H1 (cell line): ENCODE data around the gene WLS. TPM values are rescaled to one million over a fixed set of nuclear protein-coding genes. Genes with fewer than 3 reads are reported as not detected.

Experiments
- CTCF ChIA-PET: fragments of 300-600 bp; sonication (Branson Sonifier 250); formaldehyde crosslinking; loops from one replicate; lab custom pipeline; 2021; ENCODE audit not compliant: partially characterized antibody; lab: Charles Lee
- POLR2A ChIA-PET: fragments of 300-600 bp; sonication (Branson Sonifier 250); formaldehyde crosslinking; loops from one replicate; lab custom pipeline; 2021; ENCODE audit warnings: inconsistent platforms; ENCODE audit not compliant: partially characterized antibody; lab: Charles Lee
- DNase-seq, 2 experiments: peaks; one replicate each; pipeline versions ENCODE4 v3.0.0 to v3.0.0-alpha.2; 2010 to 2022; ENCODE audit warnings: low spot score in 2 of 2, low read depth in 1 of 2, mixed read lengths in 1 of 2
- FAIRE-seq: peaks from 2 replicates; lab custom pipeline; 2011; peaks lifted over from hg19 to GRCh38; lab: Jason Lieb, UNC
- H2AFZ ChIP-seq: 2 replicates; pipeline ENCODE4 v1.8.1; 2012; ENCODE audit warnings: low read length, inconsistent platforms
- H2AK5ac ChIP-seq: 2 replicates; pipeline ENCODE4 v1.6.1; 2013; ENCODE audit warnings: low read depth, low read length
- H2BK120ac ChIP-seq: replicated peaks from 2 replicates; pipeline ENCODE3; 2013; ENCODE audit warnings: low read depth, low read length, inconsistent platforms
- H2BK12ac ChIP-seq: 2 replicates; pipeline ENCODE4 v1.6.1; 2013; ENCODE audit warnings: low read depth, low read length
- H2BK15ac ChIP-seq: 2 replicates; pipeline ENCODE4 v1.6.1; 2013; ENCODE audit warnings: low read length
- H2BK20ac ChIP-seq: 2 replicates; pipeline ENCODE4 v1.6.1; 2013; ENCODE audit warnings: low read length
- H2BK5ac ChIP-seq: 2 replicates; pipeline ENCODE4 v1.6.1; 2013; ENCODE audit warnings: low read depth, low read length
- H3K14ac ChIP-seq: 2 replicates; pipeline ENCODE4 v1.6.1; 2013; ENCODE audit warnings: inconsistent platforms; ENCODE audit not compliant: insufficient read length
- H3K18ac ChIP-seq: 2 replicates; pipeline ENCODE4 v1.6.1; 2013; ENCODE audit warnings: low read length; ENCODE audit errors: extremely low read depth
- H3K23ac ChIP-seq: 2 replicates; pipeline ENCODE4 v1.6.1; 2013; ENCODE audit warnings: inconsistent platforms; ENCODE audit not compliant: insufficient read length
- H3K23me2 ChIP-seq: 2 replicates; pipeline ENCODE4 v1.6.1; 2013; ENCODE audit warnings: low read depth, low read length
- H3K27ac ChIP-seq: 2 replicates; pipeline ENCODE4 v1.6.1; 2011; ENCODE audit warnings: low read depth, low read length, inconsistent platforms
- H3K27me3 ChIP-seq, 4 experiments: replicated peaks in 1 of 4; 1 replicate in 1 of 4; 2 replicates in 3 of 4; pipeline versions ENCODE4 v1.6.1 to v1.8.1; 2011 to 2013; ENCODE audit warnings: low read length in 3 of 4, mild to moderate bottlenecking in 3 of 4, inconsistent platforms in 2 of 4, mixed read lengths in 2 of 4, moderate library complexity in 1 of 4; ENCODE audit not compliant: control insufficient read depth in 3 of 4, insufficient read depth in 3 of 4; ENCODE audit errors: extremely low read depth in 1 of 4
- H3K36me3 ChIP-seq, 4 experiments: 2 replicates each; pipeline versions ENCODE4 v1.6.1 to v1.8.1; 2011 to 2013; ENCODE audit warnings: mild to moderate bottlenecking in 4 of 4, low read length in 3 of 4, moderate library complexity in 2 of 4, control low read depth in 1 of 4, inconsistent platforms in 1 of 4; ENCODE audit not compliant: insufficient read depth in 4 of 4, control insufficient read depth in 2 of 4
- H3K4ac ChIP-seq: replicated peaks from 2 replicates; pipeline ENCODE3; 2013; ENCODE audit warnings: low read length, low read depth, mixed read lengths, inconsistent platforms; ENCODE audit not compliant: insufficient read length
- H3K4me1 ChIP-seq, 4 experiments: replicated peaks in 1 of 4; 1 replicate in 1 of 4; 2 replicates in 3 of 4; pipeline versions ENCODE4 v1.6.1 to v1.8.1; 2011 to 2013; ENCODE audit warnings: low read length in 3 of 4, inconsistent platforms in 2 of 4, mixed read lengths in 1 of 4; ENCODE audit not compliant: insufficient read depth in 4 of 4, control insufficient read depth in 3 of 4
- H3K4me2 ChIP-seq, 2 experiments: 2 replicates each; pipeline versions ENCODE4 v1.6.1 to v1.8.1; 2011 to 2013; ENCODE audit warnings: low read depth in 2 of 2, low read length in 2 of 2, control low read depth in 1 of 2, inconsistent platforms in 1 of 2, mild to moderate bottlenecking in 1 of 2; ENCODE audit not compliant: insufficient read depth in 1 of 2
- H3K4me3 ChIP-seq, 4 experiments: fragments of 200-600, 300-600 bp in 1 of 4; sonication (generic), shearing (Covaris generic), sonication (Bioruptor Twin) in 1 of 4; 2 replicates each; pipeline versions ENCODE4 v1.5.1 to v1.8.1; 2011 to 2016; ENCODE audit warnings: low read length in 4 of 4, low read depth in 3 of 4, control low read depth in 2 of 4, inconsistent platforms in 2 of 4, mild to moderate bottlenecking in 2 of 4, mixed read lengths in 1 of 4, moderate library complexity in 1 of 4; ENCODE audit not compliant: insufficient read depth in 2 of 4; ENCODE audit errors: extremely low read depth in 1 of 4
- H3K56ac ChIP-seq: replicated peaks from 2 replicates; pipeline ENCODE3; 2013; ENCODE audit warnings: low read depth, mild to moderate bottlenecking, mixed read lengths, low read length, inconsistent platforms; ENCODE audit not compliant: insufficient read length
- H3K79me1 ChIP-seq: 2 replicates; pipeline ENCODE4 v1.6.1; 2013; ENCODE audit warnings: low read depth, low read length, control low read depth
- H3K79me2 ChIP-seq, 2 experiments: 2 replicates each; pipeline versions ENCODE4 v1.6.1 to v1.8.1; 2012 to 2013; ENCODE audit warnings: low read length in 2 of 2, mild to moderate bottlenecking in 2 of 2, inconsistent platforms in 1 of 2; ENCODE audit not compliant: insufficient read depth in 2 of 2, control insufficient read depth in 1 of 2
- H3K9ac ChIP-seq, 4 experiments: replicated peaks in 1 of 4; 1 replicate in 1 of 4; 2 replicates in 3 of 4; pipeline versions ENCODE4 v1.6.1 to v1.8.1; 2011 to 2013; ENCODE audit warnings: low read depth in 3 of 4, low read length in 3 of 4, control low read depth in 2 of 4, mild to moderate bottlenecking in 2 of 4, moderate library complexity in 2 of 4, inconsistent platforms in 1 of 4; ENCODE audit errors: extremely low read depth in 1 of 4
- H3K9me3 ChIP-seq, 2 experiments: 2 replicates each; pipeline versions ENCODE4 v1.6.1 to v1.8.1; 2012 to 2013; ENCODE audit warnings: mild to moderate bottlenecking in 2 of 2, moderate library complexity in 2 of 2, control low read depth in 1 of 2, inconsistent platforms in 1 of 2, low read depth in 1 of 2, low read length in 1 of 2, mixed read lengths in 1 of 2; ENCODE audit not compliant: insufficient read depth in 2 of 2
- H4K20me1 ChIP-seq, 2 experiments: replicated peaks in 1 of 2; 2 replicates each; pipeline versions ENCODE3 to v1.8.1; 2011 to 2013; ENCODE audit warnings: inconsistent platforms in 2 of 2, low read length in 2 of 2, mild to moderate bottlenecking in 1 of 2; ENCODE audit not compliant: insufficient read depth in 2 of 2, control insufficient read depth in 1 of 2
- H4K5ac ChIP-seq: 2 replicates; pipeline ENCODE4 v1.6.1; 2013; ENCODE audit warnings: low read length, low read depth, mixed read lengths, inconsistent platforms; ENCODE audit not compliant: insufficient read length
- H4K8ac ChIP-seq: 2 replicates; pipeline ENCODE4 v1.8.0; 2013; ENCODE audit warnings: mild to moderate bottlenecking, moderate library complexity, low read length, inconsistent platforms; ENCODE audit not compliant: insufficient read depth; ENCODE audit errors: extremely low read depth
- H4K91ac ChIP-seq: replicated peaks from 2 replicates; pipeline ENCODE3; 2013; ENCODE audit warnings: low read length, mixed read lengths, inconsistent platforms; ENCODE audit not compliant: insufficient read length
- ASH2L ChIP-seq: fragments of 200-600, 300-600 bp; sonication (generic); IDR thresholded peaks from one replicate; pipeline ENCODE4 v1.7.1; 2017; ENCODE audit warnings: low read length
- BACH1 ChIP-seq: IDR thresholded peaks from 2 replicates; pipeline ENCODE4 v1.6.1; 2012; ENCODE audit warnings: low read length, improper control_type of control experiment
- BRCA1 ChIP-seq: IDR thresholded peaks from 2 replicates; pipeline ENCODE4 v1.6.1; 2012; ENCODE audit warnings: low read depth, low read length, improper control_type of control experiment
- CHD2 ChIP-seq: IDR thresholded peaks from 2 replicates; pipeline ENCODE4 v1.6.1; 2012; ENCODE audit warnings: low read length, improper control_type of control experiment
- GTF2F1 ChIP-seq: IDR thresholded peaks from 2 replicates; pipeline ENCODE4 v1.6.1; 2012; ENCODE audit warnings: low read depth, low read length, improper control_type of control experiment, borderline replicate concordance
- MAX ChIP-seq: IDR thresholded peaks from 2 replicates; pipeline ENCODE4 v1.6.1; 2012; ENCODE audit warnings: inconsistent platforms
- NRF1 ChIP-seq: IDR thresholded peaks from 2 replicates; pipeline ENCODE4 v1.6.1; 2011; ENCODE audit warnings: mild to moderate bottlenecking, low read depth, low read length, improper control_type of control experiment
- SIN3A ChIP-seq, 2 experiments: IDR thresholded peaks in 1 of 2; conservative IDR thresholded peaks in 1 of 2; 2 replicates each; pipeline ENCODE4 v1.6.1; 2011 to 2012; ENCODE audit warnings: low read length in 2 of 2, improper control_type of control experiment in 1 of 2, low read depth in 1 of 2, mild to moderate bottlenecking in 1 of 2
- SP2 ChIP-seq: IDR thresholded peaks from 2 replicates; pipeline ENCODE4 v1.6.1; 2012; ENCODE audit warnings: mild to moderate bottlenecking, low read length, inconsistent platforms
- SP4 ChIP-seq: IDR thresholded peaks from 2 replicates; pipeline ENCODE4 v1.6.1; 2012; ENCODE audit warnings: low read length, inconsistent platforms
- SRF ChIP-seq: IDR thresholded peaks from 2 replicates; pipeline ENCODE4 v1.6.1; 2011; ENCODE audit warnings: mild to moderate bottlenecking, low read depth, low read length, moderate library complexity
- YY1 ChIP-seq: IDR thresholded peaks from 2 replicates; pipeline ENCODE4 v1.6.1; 2011; ENCODE audit warnings: low read depth, mild to moderate bottlenecking, low read length
- polyA plus RNA-seq, 7 experiments: library from polyadenylated mRNA; depleted of rRNA in 3 of 7; stranded (reverse) in 5 of 7; unstranded in 2 of 7; fragments of >200 nt in 5 of 7; fragments of 200-250 nt in 2 of 7; gene quantifications; 1 replicate in 5 of 7; 2 replicates in 1 of 7; 4 replicates in 1 of 7; pipeline versions ENCODE4 v1.2.1 to v1.2.3, GENCODE V29; 2011 to 2013; ENCODE audit warnings: missing spikeins in 2 of 7, mixed read lengths in 2 of 7
- total RNA-seq: library from RNA; stranded (reverse); fragmentation: NEBNext Ultra II Directional; extraction: Animal tissue kit (Norgen Biotek cat#: 25700); gene quantifications from 2 replicates; pipeline ENCODE4 v1.2.1, GENCODE V29; 2021
- TF ChIP-seq, protein P1 (sequence below): IDR thresholded peaks from 2 replicates; pipeline ENCODE4 v1.6.1; 2012; ENCODE audit warnings: inconsistent platforms

Gene WLS
- total and polyA plus RNA-seq, 2 of the 8 experiments (the other 6 are each of a cell fraction or from before 2014, with no cell fraction given): 1.2 to 2.7 TPM

DNA sequence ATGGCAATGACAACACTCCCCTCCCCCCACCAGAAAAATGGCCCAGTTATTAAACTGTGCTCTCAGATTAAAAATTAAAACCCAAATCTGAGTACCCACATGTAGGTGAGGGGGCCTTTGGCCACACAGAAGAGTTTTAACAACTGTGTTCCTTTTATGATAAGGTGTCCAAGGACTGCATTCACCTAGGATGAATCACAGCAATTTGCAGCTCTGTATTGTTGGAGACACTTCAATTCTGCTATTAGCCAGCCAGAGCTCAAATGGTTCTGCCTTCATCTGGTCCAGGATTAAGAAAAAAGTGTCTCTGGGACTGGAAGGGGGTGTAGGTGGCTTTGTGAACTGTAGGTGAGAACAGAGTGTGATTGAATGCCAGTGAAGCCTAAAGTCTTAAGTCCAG, 138.6 kb downstream of the WLS start:
- no peak overlapping the region for H2BK120ac ChIP-seq
- no peak overlapping the region for H3K4ac ChIP-seq
- no peak overlapping the region for H3K23ac ChIP-seq
- no peak overlapping the region for H2AK5ac ChIP-seq
- H2AFZ ChIP-seq: no peak overlapping the region
- no peak overlapping the region for H3K18ac ChIP-seq
- no peaks in the 10 kb centered on the region for H3K79me2 ChIP-seq
- DNase-seq: no peak
- no peaks in the 10 kb centered on the region for H3K4me1 ChIP-seq
- no peaks in the 10 kb centered on the region for H3K79me1 ChIP-seq
- no peaks in the 10 kb centered on the region for H4K20me1 ChIP-seq
- no peaks in the 10 kb centered on the region for H3K36me3 ChIP-seq
- TF ChIP-seq SRF (no peak), MAX (no peak), SP4 (no peak), ASH2L (no peak), SIN3A (conservative IDR thresholded peaks at IDR 0.05 in 1 of 2, IDR thresholded peaks at IDR 0.05 in 1 of 2; ENCODE audit: low read depth in 1 of 2, low read length in 2 of 2) (no peak), BACH1 (no peak), NRF1 (no peak), SP2 (no peak), CHD2 (no peak), BRCA1 (no peak), GTF2F1 (no peak), YY1 (no peak)
- TF ChIP-seq, protein P1, sequence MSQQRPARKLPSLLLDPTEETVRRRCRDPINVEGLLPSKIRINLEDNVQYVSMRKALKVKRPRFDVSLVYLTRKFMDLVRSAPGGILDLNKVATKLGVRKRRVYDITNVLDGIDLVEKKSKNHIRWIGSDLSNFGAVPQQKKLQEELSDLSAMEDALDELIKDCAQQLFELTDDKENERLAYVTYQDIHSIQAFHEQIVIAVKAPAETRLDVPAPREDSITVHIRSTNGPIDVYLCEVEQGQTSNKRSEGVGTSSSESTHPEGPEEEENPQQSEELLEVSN: no peak
- no peak overlapping the region for H3K4me3 ChIP-seq
- H3K9ac ChIP-seq: no peak overlapping the region
- H4K5ac ChIP-seq: no peak overlapping the region
- ChIA-PET POLR2A (no interaction called here), CTCF (interaction anchor here (0.7 to 2.9 kb wide), 8 partner anchors 8 to 558 kb away, joined by 3 to 17 read pairs (median 4); no protein-coding TSS in a partner anchor)
- no peak overlapping the region for H4K91ac ChIP-seq
- H3K56ac ChIP-seq: no peak overlapping the region
- H3K4me2 ChIP-seq: no peak overlapping the region
- no peaks in the 10 kb centered on the region for H3K23me2 ChIP-seq
- no peak overlapping the region for H2BK15ac ChIP-seq
- no peak for FAIRE-seq
- H2BK20ac ChIP-seq: no peak overlapping the region
- H3K14ac ChIP-seq: no peak overlapping the region
- H4K8ac ChIP-seq: no peak overlapping the region
- no peaks in the 10 kb centered on the region for H3K27me3 ChIP-seq
- H3K9me3 ChIP-seq: no peaks in the 10 kb centered on the region; a peak in 1 of 4 replicates
- H2BK12ac ChIP-seq: no peak overlapping the region
- no peak overlapping the region for H3K27ac ChIP-seq
- H2BK5ac ChIP-seq: no peak overlapping the region
